Epidermal melanocyte (primary cell): ENCODE measurements around the gene BORCS5.

Experiments used
- DNase-seq: peaks from one replicate; pipeline ENCODE4 v3.0.0; 2011; ENCODE audit warnings: low spot score; ENCODE audit not compliant: insufficient read length

The BORCS5 gene

DNA sequence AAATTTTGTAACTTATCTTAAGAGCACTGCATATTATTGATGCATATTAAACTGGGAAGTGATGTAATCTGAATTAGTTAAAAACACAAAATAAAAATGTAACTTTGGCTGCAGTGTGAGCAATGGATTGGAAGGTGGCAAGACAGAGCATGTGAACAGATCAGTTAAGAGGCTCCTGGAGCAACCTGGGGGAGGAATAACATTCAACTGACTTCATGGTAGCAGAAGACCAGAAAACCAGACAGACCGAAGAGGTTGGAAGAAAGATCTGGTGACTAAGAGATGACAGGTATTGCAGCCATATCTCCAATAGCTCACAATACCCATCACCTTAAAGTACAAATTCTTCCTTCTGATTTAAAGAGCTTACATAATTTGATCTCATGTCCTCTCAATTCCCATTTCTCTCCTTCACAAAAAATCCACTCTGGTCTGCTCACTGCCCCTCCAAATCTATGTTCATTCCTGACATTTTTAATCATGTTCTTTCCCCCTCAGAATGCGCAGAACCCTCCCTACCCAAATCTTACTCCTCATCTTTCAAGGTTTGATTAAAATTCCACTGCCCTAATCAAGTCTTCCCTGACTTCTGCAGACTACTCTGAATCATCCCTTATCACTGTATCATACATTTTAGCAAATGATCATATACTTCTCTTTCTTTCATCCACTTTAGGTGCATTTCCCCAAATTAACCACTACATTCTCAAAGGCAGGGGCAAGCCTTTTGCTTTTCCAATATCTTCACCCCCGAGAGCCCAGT lies 154.3 kb downstream of the BORCS5 start:
- no peak for DNase-seq

DNA sequence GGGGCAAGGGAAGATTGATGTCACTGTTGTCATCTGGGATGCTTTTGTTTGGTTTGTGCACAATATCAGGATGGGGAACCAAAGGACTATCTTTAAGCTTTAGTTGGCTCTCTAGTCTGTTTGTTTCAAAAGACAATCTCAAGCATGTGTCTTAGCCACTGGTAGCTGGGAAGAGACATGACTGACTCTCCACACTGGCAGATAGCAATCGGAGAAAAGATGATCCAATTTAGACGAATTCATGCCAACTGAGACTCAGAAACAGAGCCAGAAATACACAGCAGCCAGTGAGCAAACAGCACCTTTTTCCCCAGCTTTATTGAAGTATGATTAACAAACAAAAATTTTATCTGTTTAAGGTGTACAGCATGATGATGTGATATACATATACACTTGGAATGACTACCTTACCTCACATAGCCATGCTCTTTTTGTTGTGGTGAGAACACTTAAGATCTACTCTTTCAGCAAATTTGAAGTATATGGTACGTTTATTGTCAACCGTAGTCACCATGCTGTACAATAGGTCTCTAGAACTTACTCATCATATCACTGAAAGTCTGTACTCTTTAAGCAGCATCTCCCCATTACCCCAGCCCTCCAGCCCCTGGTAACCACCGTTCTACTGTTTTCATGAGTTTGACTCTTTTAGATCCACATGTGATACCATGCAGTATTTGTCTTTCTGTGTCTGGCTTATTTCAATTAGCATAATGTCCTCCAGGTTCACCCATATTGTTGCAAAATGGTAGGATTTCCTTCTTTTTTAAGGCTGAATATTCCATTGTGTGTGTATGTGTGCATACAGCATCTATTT lies 155.2 kb downstream of the BORCS5 start:
- DNase-seq, result no peak

DNA sequence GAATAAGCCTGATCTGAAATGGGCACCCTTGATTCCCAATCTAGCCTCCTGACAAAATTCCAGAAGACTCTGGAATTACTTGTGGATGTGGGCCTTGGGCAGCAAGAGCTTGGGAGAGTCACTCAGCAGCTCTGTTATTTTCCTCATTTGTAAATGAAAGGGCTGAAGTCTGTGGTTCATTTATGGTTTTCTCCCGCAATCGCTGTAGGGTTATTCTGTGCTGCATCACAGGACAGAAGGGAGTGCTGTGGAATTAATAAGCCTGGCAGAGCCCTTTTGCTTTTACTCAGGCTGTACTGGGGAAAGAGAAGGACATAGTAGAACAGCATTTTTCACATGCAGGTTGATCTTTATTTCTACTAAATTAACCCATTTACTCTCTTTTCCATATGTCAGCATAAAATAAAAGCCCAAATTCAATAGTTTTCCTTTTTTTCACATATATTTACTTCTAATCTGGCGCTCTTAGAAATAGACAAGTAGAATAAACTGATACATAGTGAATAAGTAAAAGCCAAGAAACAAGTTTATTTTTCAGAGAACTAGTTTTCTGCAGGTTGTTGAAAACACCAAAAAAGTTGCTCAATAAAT lies 156.6 kb downstream of the BORCS5 start:
- no peak for DNase-seq

DNA sequence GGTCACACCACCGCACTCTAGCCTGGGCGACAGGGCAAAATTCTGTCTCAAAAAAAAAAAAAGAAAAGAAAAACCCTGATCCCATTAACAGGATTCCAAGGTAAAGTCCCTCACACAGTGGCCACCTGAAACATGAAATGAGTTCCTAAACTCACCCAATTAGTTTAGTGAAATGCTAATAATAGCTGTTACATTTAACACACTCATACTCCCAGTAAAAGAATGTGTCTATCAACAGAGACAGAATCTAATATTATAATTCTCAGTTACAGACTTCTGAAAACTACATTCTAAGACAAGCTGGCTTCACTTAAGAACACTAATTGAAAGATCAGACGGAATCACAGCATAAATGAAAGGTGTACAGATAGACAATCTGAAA lies 161.6 kb downstream of the BORCS5 start:
- no peak for DNase-seq

DNA sequence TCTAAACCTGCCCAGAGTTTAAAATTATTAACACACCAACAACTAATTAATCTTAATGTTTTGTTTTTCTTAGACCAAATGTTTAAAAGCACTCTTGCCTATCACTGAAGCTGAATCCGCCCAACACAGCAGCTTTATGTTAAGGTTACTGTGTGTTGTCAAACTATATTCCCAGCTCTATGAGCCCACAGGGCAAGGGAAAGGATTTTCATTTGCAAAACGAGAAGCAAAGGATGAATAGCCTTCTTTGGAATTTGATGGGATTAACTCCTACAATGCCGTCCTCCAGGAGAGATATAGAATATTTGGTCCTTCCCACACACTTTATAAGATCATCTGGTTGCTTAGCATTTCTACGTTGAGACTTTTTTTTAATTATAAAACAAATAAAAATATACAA lies 162.0 kb downstream of the BORCS5 start:
- no peak for DNase-seq
